NCI-H146 (cell line): ENCODE results near the gene PTPRM.
A peak's percentile ranks its signal among the peaks of the same experiment; 100 is the strongest.

Source experiments
- DNase-seq: peaks from one replicate; lab custom pipeline; 2025; lab: John Stamatoyannopoulos, UW

PTPRM gene

GRCh38 chr18:7855671-7856070, 288.6 kb downstream of the PTPRM start:
- DNase-seq = no peak

GRCh38 chr18:7856116-7856515, 289.0 kb downstream of the PTPRM start:
- no peak for DNase-seq

- no peak for DNase-seq
Observed at GRCh38 chr18:7856733-7857132, 289.6 kb downstream of the PTPRM start.

GRCh38 chr18:7857562-7857961, 290.4 kb downstream of the PTPRM start:
- DNase-seq = no peak

- no peak for DNase-seq
Observed at GRCh38 chr18:7859122-7859521, 292.0 kb downstream of the PTPRM start.

GRCh38 chr18:7870266-7870665, 303.1 kb downstream of the PTPRM start:
- no peak for DNase-seq

- no peak for DNase-seq
Observed at GRCh38 chr18:7870855-7871254, 303.7 kb downstream of the PTPRM start.

GRCh38 chr18:7871560-7872456, 304.7 kb downstream of the PTPRM start:
- DNase-seq = no peak

- peak; percentile 87 for DNase-seq
Observed at GRCh38 chr18:7872569-7872968, 305.5 kb downstream of the PTPRM start.

GRCh38 chr18:7873316-7873715, 306.2 kb downstream of the PTPRM start:
- no peak for DNase-seq

GRCh38 chr18:7876354-7877104, 309.4 kb downstream of the PTPRM start:
- DNase-seq = no peak

GRCh38 chr18:7877609-7878008, 310.5 kb downstream of the PTPRM start:
- DNase-seq = peak; percentile 39

GRCh38 chr18:7878265-7879211, 311.4 kb downstream of the PTPRM start:
- peak; percentile 84 for DNase-seq

- DNase-seq = peak; percentile 24
Observed at GRCh38 chr18:7879717-7880116, 312.6 kb downstream of the PTPRM start.

- DNase-seq = no peak
Observed at GRCh38 chr18:7885865-7886264, 318.7 kb downstream of the PTPRM start.

GRCh38 chr18:7886436-7886835, 319.3 kb downstream of the PTPRM start:
- DNase-seq = no peak

GRCh38 chr18:7889515-7889914, 322.4 kb downstream of the PTPRM start:
- no peak for DNase-seq

- no peak for DNase-seq
Observed at GRCh38 chr18:7890075-7890474, 323.0 kb downstream of the PTPRM start.

GRCh38 chr18:7892556-7892955, 325.4 kb downstream of the PTPRM start:
- DNase-seq = no peak

GRCh38 chr18:7894592-7894991, 327.5 kb downstream of the PTPRM start:
- DNase-seq = no peak

- DNase-seq = no peak
Observed at GRCh38 chr18:7895346-7895745, 328.2 kb downstream of the PTPRM start.

- DNase-seq = peak; percentile 61
Observed at GRCh38 chr18:7896161-7896560, 329.0 kb downstream of the PTPRM start.
